Fibroblast of lung (primary cell): ENCODE data around the gene NCAPD2. TPM values are rescaled to one million over a fixed set of nuclear protein-coding genes. Genes with fewer than 3 reads are reported as not detected.
"Not testable (repeated sequence)": the region's sequence is repeated elsewhere in the genome, so short reads cannot be mapped to it uniquely, and the experiment has no call there.

ENCODE experiments used
- DNase-seq, 2 donors: peaks; one replicate each; pipeline versions ENCODE4 v3.0.0 to v3.0.0-alpha.2; 2010; ENCODE audit warnings: low read depth in 2 of 2
- H2AFZ ChIP-seq: 2 replicates; pipeline ENCODE4 v1.5.1; 2012; ENCODE audit warnings: low read length, control low read depth, inconsistent platforms
- H3K27ac ChIP-seq: 2 replicates; pipeline ENCODE4 v1.5.1; 2011; ENCODE audit warnings: low read length, control low read depth; ENCODE audit not compliant: insufficient read depth
- H3K27me3 ChIP-seq: 2 replicates; pipeline ENCODE4 v1.5.1; 2011; ENCODE audit warnings: mild to moderate bottlenecking, low read length; ENCODE audit not compliant: control insufficient read depth, insufficient read depth
- H3K36me3 ChIP-seq: 2 replicates; pipeline ENCODE4 v1.5.1; 2011; ENCODE audit warnings: low read length; ENCODE audit not compliant: control insufficient read depth, insufficient read depth
- H3K4me1 ChIP-seq: 2 replicates; pipeline ENCODE4 v1.5.1; 2011; ENCODE audit warnings: low read length; ENCODE audit not compliant: control insufficient read depth, insufficient read depth; ENCODE audit errors: extremely low read depth
- H3K4me2 ChIP-seq: 2 replicates; pipeline ENCODE4 v1.5.1; 2011; ENCODE audit warnings: low read length, control low read depth; ENCODE audit not compliant: insufficient read depth; ENCODE audit errors: extremely low read depth
- H3K4me3 ChIP-seq, 4 experiments: fragments of 200-600 bp in 1 of 4; sonication (generic) in 1 of 4; replicated peaks in 1 of 4; 2 replicates each; pipeline ENCODE4 v1.5.1; 2011 to 2016; ENCODE audit warnings: low read length in 4 of 4, low read depth in 3 of 4, mild to moderate bottlenecking in 3 of 4, control low read depth in 2 of 4, inconsistent platforms in 1 of 4, mixed read lengths in 1 of 4; ENCODE audit not compliant: insufficient read depth in 1 of 4; ENCODE audit errors: control extremely low read depth in 1 of 4
- H3K79me2 ChIP-seq: 2 replicates; pipeline ENCODE4 v1.5.1; 2012; ENCODE audit warnings: mild to moderate bottlenecking, low read length, inconsistent platforms; ENCODE audit not compliant: control insufficient read depth, insufficient read depth
- H3K9ac ChIP-seq: 2 replicates; pipeline ENCODE4 v1.5.1; 2011; ENCODE audit warnings: mild to moderate bottlenecking, low read length, control low read depth; ENCODE audit not compliant: insufficient read depth
- H3K9me3 ChIP-seq: 2 replicates; pipeline ENCODE4 v1.5.1; 2012; ENCODE audit warnings: low read depth, low read length; ENCODE audit not compliant: control insufficient read depth, insufficient read depth
- H4K20me1 ChIP-seq: 2 replicates; pipeline ENCODE4 v1.5.1; 2011; ENCODE audit warnings: low read length; ENCODE audit not compliant: control insufficient read depth, insufficient read depth; ENCODE audit errors: extremely low read depth
- EZH2 ChIP-seq: IDR thresholded peaks from 2 replicates; pipeline ENCODE4 v1.5.1; 2012; ENCODE audit warnings: low read length, control low read depth, mild to moderate bottlenecking; ENCODE audit errors: missing control alignments
- polyA plus RNA-seq, 2 donors: library from polyadenylated mRNA; depleted of rRNA in 1 of 2; stranded (reverse) in 1 of 2; unstranded in 1 of 2; fragments of >200 nt; gene quantifications; 2 replicates each; pipeline ENCODE4 v1.2.1, GENCODE V29; 2011 to 2012; ENCODE audit warnings: missing spikeins in 1 of 2
- total RNA-seq: library from RNA; depleted of rRNA; stranded (reverse); fragments of >200 nt; gene quantifications from 2 replicates; pipeline ENCODE4 v1.2.1, GENCODE V29; 2014
- TF ChIP-seq, protein P1 (sequence below), 2 donors: IDR thresholded peaks in 1 of 2; conservative IDR thresholded peaks in 1 of 2; 1 replicate in 1 of 2; 2 replicates in 1 of 2; pipeline ENCODE4 v1.5.1; 2011 to 2012; ENCODE audit warnings: low read length in 2 of 2, control low read depth in 1 of 2, inconsistent platforms in 1 of 2, low read depth in 1 of 2, mild to moderate bottlenecking in 1 of 2

NCAPD2 gene
- total and polyA plus RNA-seq, 2 donors (not counting 1 experiment from before 2014, with no cell fraction given), result 17.2 to 42.3 TPM

DNA sequence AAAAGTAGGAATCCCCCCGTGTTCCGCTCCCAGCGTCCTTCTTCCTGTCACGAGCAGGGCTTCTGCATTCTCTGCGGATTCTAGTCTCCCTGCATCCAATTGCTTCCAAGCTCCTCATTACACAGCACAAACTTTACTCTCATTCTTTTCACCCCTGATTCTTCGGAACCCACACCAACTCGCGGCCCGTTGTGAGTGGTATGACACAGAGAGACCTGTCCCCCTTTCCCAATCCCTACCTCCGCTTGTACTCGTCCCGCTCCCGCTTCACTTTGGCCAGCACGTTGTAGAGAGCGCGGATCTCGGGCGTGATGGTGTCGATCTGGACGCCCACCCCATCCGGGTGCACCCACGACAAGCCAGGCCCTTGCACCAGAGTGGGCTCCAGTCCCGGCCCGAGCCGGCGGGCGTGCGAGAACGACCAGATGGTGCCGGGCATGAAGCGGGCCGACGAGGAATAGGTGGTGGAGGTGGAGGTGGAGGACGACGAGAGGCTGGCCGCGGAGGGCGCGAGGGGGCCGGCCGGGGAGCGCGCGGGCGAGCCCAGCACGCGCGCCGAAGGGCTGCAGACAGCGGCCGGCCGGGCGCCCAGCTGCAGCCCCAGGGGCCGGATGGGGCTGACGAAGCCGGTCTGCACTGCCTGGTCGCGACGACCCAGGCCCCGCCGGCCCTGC lies 61.3 kb downstream of the NCAPD2 start:
- H3K79me2 ChIP-seq, result peaks cover 49% of the 10 kb centered on the region
- TF ChIP-seq, protein P1, sequence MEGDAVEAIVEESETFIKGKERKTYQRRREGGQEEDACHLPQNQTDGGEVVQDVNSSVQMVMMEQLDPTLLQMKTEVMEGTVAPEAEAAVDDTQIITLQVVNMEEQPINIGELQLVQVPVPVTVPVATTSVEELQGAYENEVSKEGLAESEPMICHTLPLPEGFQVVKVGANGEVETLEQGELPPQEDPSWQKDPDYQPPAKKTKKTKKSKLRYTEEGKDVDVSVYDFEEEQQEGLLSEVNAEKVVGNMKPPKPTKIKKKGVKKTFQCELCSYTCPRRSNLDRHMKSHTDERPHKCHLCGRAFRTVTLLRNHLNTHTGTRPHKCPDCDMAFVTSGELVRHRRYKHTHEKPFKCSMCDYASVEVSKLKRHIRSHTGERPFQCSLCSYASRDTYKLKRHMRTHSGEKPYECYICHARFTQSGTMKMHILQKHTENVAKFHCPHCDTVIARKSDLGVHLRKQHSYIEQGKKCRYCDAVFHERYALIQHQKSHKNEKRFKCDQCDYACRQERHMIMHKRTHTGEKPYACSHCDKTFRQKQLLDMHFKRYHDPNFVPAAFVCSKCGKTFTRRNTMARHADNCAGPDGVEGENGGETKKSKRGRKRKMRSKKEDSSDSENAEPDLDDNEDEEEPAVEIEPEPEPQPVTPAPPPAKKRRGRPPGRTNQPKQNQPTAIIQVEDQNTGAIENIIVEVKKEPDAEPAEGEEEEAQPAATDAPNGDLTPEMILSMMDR (conservative IDR thresholded peaks at IDR 0.05 in 1 of 2, IDR thresholded peaks at IDR 0.05 in 1 of 2; ENCODE audit: low read depth in 1 of 2, low read length in 2 of 2), result no peak
- TF ChIP-seq EZH2, result no peak
- H3K4me3 ChIP-seq, result peak overlapping the region; percentile 52 to 89 (median 78)
- DNase-seq, result peak in 1 of 2 donors; percentile 25
- H3K9me3 ChIP-seq, result no peaks in the 10 kb centered on the region
- no peak overlapping the region for H2AFZ ChIP-seq
- peak overlapping the region; percentile 76 for H3K9ac ChIP-seq
- H3K27ac ChIP-seq, result peak overlapping the region; percentile 71
- H3K4me2 ChIP-seq, result peak overlapping the region; percentile 97
- no peaks in the 10 kb centered on the region for H3K27me3 ChIP-seq
- H3K4me1 ChIP-seq, result peaks cover 27% of the 10 kb centered on the region
- peaks cover 11% of the 10 kb centered on the region for H3K36me3 ChIP-seq
- H4K20me1 ChIP-seq, result no peaks in the 10 kb centered on the region

GRCh38 chr12:6556496-6556817 lies 62.6 kb downstream of the NCAPD2 start:
- H4K20me1 ChIP-seq, H3K4me2 ChIP-seq, H3K27ac ChIP-seq, H3K27me3 ChIP-seq, H3K4me3 ChIP-seq, H3K9me3 ChIP-seq, H3K9ac ChIP-seq, DNase-seq, H2AFZ ChIP-seq: not testable (repeated sequence)
- Histone ChIP-seq H3K4me1 (peaks cover 14% of the 10 kb centered on the region), H3K79me2 (peaks cover 36% of the 10 kb centered on the region), H3K36me3 (peaks cover 18% of the 10 kb centered on the region)

GRCh38 chr12:6556857-6557256 lies 63.0 kb downstream of the NCAPD2 start:
- Histone ChIP-seq H2AFZ (no peak overlapping the region), H3K4me1 (peaks cover 13% of the 10 kb centered on the region), H3K4me3 (no peak overlapping the region), H3K79me2 (peaks cover 32% of the 10 kb centered on the region), H3K9ac (no peak overlapping the region), H3K4me2 (no peak overlapping the region), H3K36me3 (peaks cover 21% of the 10 kb centered on the region), H3K27ac (no peak overlapping the region), H3K27me3 (no peaks in the 10 kb centered on the region), H4K20me1 (no peaks in the 10 kb centered on the region), H3K9me3 (no peaks in the 10 kb centered on the region)
- TF ChIP-seq, protein P1 (conservative IDR thresholded peaks at IDR 0.05 in 1 of 2, IDR thresholded peaks at IDR 0.05 in 1 of 2; ENCODE audit: low read depth in 1 of 2, low read length in 2 of 2), result no peak
- TF ChIP-seq EZH2, result no peak
- DNase-seq, result no peak
